WTC11 (cell line): ENCODE results near the gene CCL26. TPM values are rescaled to one million over a fixed set of nuclear protein-coding genes. Genes with fewer than 3 reads are reported as not detected.

Source experiments
- ATAC-seq: fragments of 200-7000 bp; cut with Tn5 transposase; 2 replicates; pipeline ENCODE4 v1.10.0; 2021; ENCODE audit warnings: mild to moderate bottlenecking, moderate library complexity
- CTCF ChIA-PET: fragments of 300-600 bp; sonication (Branson Sonifier 250); formaldehyde crosslinking; loops from one replicate; lab custom pipeline; 2021; ENCODE audit warnings: antibody characterized with exemption; lab: Charles Lee
- POLR2A ChIA-PET: fragments of 350-600 bp; sonication (Branson Sonifier 250); formaldehyde crosslinking; loops from one replicate; lab custom pipeline; 2021; ENCODE audit warnings: antibody characterized with exemption; lab: Charles Lee
- DNase-seq: peaks from one replicate; pipeline ENCODE4 v3.0.0; 2021; ENCODE audit warnings: low spot score
- H3K27ac Mint-ChIP-seq: 2 replicates; pipeline ENCODE4 v1.8.0; 2021; ENCODE audit warnings: mixed read lengths
- H3K27me3 Mint-ChIP-seq: 2 replicates; pipeline ENCODE4 v1.8.0; 2021; ENCODE audit warnings: low read depth, mild to moderate bottlenecking, moderate library complexity, mixed read lengths
- H3K36me3 Mint-ChIP-seq: 2 replicates; pipeline ENCODE4 v1.8.0; 2021; ENCODE audit warnings: mixed read lengths
- H3K4me1 Mint-ChIP-seq: 2 replicates; pipeline ENCODE4 v1.8.0; 2022; ENCODE audit warnings: mixed read lengths
- H3K4me3 Mint-ChIP-seq: 2 replicates; pipeline ENCODE4 v1.8.0; 2021; ENCODE audit warnings: mild to moderate bottlenecking, moderate library complexity, mixed read lengths
- H3K9me3 Mint-ChIP-seq: 2 replicates; pipeline ENCODE4 v1.8.0; 2021; ENCODE audit warnings: mixed read lengths
- ARID4B ChIP-seq: sonication (generic); formaldehyde crosslinking; IDR thresholded peaks from 2 replicates; pipeline ENCODE4 v1.8.0; 2023; ENCODE audit warnings: missing genetic modification reagents, mild to moderate bottlenecking, borderline replicate concordance
- CBFB ChIP-seq: sonication (generic); formaldehyde crosslinking; IDR thresholded peaks from 2 replicates; pipeline ENCODE4 v1.8.1; 2022; ENCODE audit warnings: mild to moderate bottlenecking, low read depth, missing genetic modification reagents
- ELF4 ChIP-seq: sonication (generic); formaldehyde crosslinking; IDR thresholded peaks from 2 replicates; pipeline ENCODE4 v1.8.1; 2022; ENCODE audit warnings: low read depth, mild to moderate bottlenecking, moderate library complexity, missing genetic modification reagents
- FOXP1 ChIP-seq: sonication (generic); formaldehyde crosslinking; IDR thresholded peaks from 2 replicates; pipeline ENCODE4 v1.8.0; 2022; ENCODE audit warnings: missing genetic modification reagents, mild to moderate bottlenecking, moderate library complexity, borderline replicate concordance
- JUN ChIP-seq: sonication (generic); formaldehyde crosslinking; IDR thresholded peaks from 2 replicates; pipeline ENCODE4 v1.8.0; 2023; ENCODE audit warnings: mild to moderate bottlenecking, missing genetic modification reagents
- MXD4 ChIP-seq: fragments of 250-450 bp; sonication (Bioruptor Pico); IDR thresholded peaks from 2 replicates; pipeline ENCODE4 v1.8.0; 2021; ENCODE audit warnings: mild to moderate bottlenecking, moderate library complexity, borderline replicate concordance
- NFE2L1 ChIP-seq: sonication (generic); formaldehyde crosslinking; IDR thresholded peaks from 2 replicates; pipeline ENCODE4 v1.8.1; 2023; ENCODE audit warnings: missing genetic modification reagents
- NFYB ChIP-seq: sonication (generic); formaldehyde crosslinking; conservative IDR thresholded peaks from 2 replicates; pipeline ENCODE4 v1.8.0; 2022; ENCODE audit warnings: low read depth, missing genetic modification reagents
- TCF7 ChIP-seq: sonication (generic); formaldehyde crosslinking; IDR thresholded peaks from 2 replicates; pipeline ENCODE4 v1.8.0; 2022; ENCODE audit warnings: mild to moderate bottlenecking, low read depth, missing genetic modification reagents, moderate library complexity
- TEAD1 ChIP-seq: sonication (generic); formaldehyde crosslinking; IDR thresholded peaks from 2 replicates; pipeline ENCODE4 v1.8.0; 2022; ENCODE audit warnings: mild to moderate bottlenecking, missing genetic modification reagents
- ZNF396 ChIP-seq: fragments of 250-450 bp; sonication (Bioruptor Pico); IDR thresholded peaks from 2 replicates; pipeline ENCODE4 v1.8.0; 2021; ENCODE audit warnings: mild to moderate bottlenecking, moderate library complexity, borderline replicate concordance
- ZNF423 ChIP-seq: fragments of 250-450 bp; sonication (Bioruptor Pico); IDR thresholded peaks from 2 replicates; pipeline ENCODE4 v2.1.2; 2022; ENCODE audit warnings: mild to moderate bottlenecking, moderate library complexity
- total RNA-seq: library from RNA; stranded (reverse); gene quantifications from 3 replicates; pipeline ENCODE4 v1.2.3, GENCODE V29; 2021
- TF ChIP-seq, protein P1 (sequence below): fragments of 250-450 bp; sonication (Bioruptor Pico); IDR thresholded peaks from 2 replicates; pipeline ENCODE4 v2.1.2; 2022; ENCODE audit warnings: mild to moderate bottlenecking, moderate library complexity
- TF ChIP-seq, protein P2 (sequence below): fragments of 250-450 bp; sonication (Bioruptor Pico); IDR thresholded peaks from 2 replicates; pipeline ENCODE4 v1.8.0; 2021; ENCODE audit warnings: mild to moderate bottlenecking
- TF ChIP-seq, protein P3 (sequence below): sonication (generic); formaldehyde crosslinking; IDR thresholded peaks from 2 replicates; pipeline ENCODE4 v1.8.1; 2023; ENCODE audit warnings: mild to moderate bottlenecking, moderate library complexity, missing genetic modification reagents

CCL26 gene
- total RNA-seq, 1 experiment from 2014 or later = 9.8 TPM

- no peak for DNase-seq
- Mint-ChIP-seq H3K9me3 (peaks cover 19% of the 10 kb centered on the region), H3K27ac (no peak overlapping the region), H3K36me3 (peaks cover 18% of the 10 kb centered on the region), H3K27me3 (peaks cover 12% of the 10 kb centered on the region), H3K4me1 (no peaks in the 10 kb centered on the region), H3K4me3 (no peak overlapping the region)
- ChIA-PET CTCF (no interaction called here), POLR2A (no interaction called here)
- no peak for ATAC-seq
- TF ChIP-seq MXD4 = no peak
- TF ChIP-seq NFE2L1 (CRISPR knock-in tag) = no peak
- TF ChIP-seq TCF7 (CRISPR knock-in tag) = no peak
- no peak for TF ChIP-seq ZNF396 (CRISPR knock-in tag)
- TF ChIP-seq FOXP1 (CRISPR knock-in tag) = no peak
- TF ChIP-seq CBFB (CRISPR knock-in tag) = no peak
- no peak for TF ChIP-seq ZNF423 (CRISPR knock-in tag)
- TF ChIP-seq, protein P1, sequence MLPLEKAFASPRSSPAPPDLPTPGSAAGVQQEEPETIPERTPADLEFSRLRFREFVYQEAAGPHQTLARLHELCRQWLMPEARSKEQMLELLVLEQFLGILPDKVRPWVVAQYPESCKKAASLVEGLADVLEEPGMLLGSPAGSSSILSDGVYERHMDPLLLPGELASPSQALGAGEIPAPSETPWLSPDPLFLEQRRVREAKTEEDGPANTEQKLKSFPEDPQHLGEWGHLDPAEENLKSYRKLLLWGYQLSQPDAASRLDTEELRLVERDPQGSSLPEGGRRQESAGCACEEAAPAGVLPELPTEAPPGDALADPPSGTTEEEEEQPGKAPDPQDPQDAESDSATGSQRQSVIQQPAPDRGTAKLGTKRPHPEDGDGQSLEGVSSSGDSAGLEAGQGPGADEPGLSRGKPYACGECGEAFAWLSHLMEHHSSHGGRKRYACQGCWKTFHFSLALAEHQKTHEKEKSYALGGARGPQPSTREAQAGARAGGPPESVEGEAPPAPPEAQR (CRISPR knock-in tag) = no peak
Observed at GRCh38 chr7:75804004-75804403, 32.0 kb upstream of the CCL26 start.

DNA sequence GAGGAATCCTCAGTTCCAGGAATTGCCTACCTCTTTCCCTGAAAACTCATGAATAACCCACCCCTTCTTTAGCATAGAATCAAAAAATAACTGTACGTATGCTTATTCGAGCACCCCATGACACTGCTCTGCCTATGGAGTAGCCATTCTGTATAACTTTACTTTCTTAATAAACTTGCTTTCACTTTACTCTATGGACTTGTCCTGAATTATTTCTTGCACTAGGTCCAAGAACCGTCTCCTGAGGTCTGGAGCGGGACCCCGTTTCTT, 30.5 kb upstream of the CCL26 start:
- no peak for ATAC-seq
- Mint-ChIP-seq H3K27ac (no peak overlapping the region), H3K9me3 (peaks cover 12% of the 10 kb centered on the region), H3K4me1 (no peaks in the 10 kb centered on the region), H3K36me3 (peaks cover 15% of the 10 kb centered on the region), H3K4me3 (no peak overlapping the region)
- TF ChIP-seq, protein P2, sequence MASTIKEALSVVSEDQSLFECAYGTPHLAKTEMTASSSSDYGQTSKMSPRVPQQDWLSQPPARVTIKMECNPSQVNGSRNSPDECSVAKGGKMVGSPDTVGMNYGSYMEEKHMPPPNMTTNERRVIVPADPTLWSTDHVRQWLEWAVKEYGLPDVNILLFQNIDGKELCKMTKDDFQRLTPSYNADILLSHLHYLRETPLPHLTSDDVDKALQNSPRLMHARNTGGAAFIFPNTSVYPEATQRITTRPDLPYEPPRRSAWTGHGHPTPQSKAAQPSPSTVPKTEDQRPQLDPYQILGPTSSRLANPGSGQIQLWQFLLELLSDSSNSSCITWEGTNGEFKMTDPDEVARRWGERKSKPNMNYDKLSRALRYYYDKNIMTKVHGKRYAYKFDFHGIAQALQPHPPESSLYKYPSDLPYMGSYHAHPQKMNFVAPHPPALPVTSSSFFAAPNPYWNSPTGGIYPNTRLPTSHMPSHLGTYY (CRISPR knock-in tag) = no peak
- TF ChIP-seq JUN (CRISPR knock-in tag) = no peak
- TF ChIP-seq, protein P3, sequence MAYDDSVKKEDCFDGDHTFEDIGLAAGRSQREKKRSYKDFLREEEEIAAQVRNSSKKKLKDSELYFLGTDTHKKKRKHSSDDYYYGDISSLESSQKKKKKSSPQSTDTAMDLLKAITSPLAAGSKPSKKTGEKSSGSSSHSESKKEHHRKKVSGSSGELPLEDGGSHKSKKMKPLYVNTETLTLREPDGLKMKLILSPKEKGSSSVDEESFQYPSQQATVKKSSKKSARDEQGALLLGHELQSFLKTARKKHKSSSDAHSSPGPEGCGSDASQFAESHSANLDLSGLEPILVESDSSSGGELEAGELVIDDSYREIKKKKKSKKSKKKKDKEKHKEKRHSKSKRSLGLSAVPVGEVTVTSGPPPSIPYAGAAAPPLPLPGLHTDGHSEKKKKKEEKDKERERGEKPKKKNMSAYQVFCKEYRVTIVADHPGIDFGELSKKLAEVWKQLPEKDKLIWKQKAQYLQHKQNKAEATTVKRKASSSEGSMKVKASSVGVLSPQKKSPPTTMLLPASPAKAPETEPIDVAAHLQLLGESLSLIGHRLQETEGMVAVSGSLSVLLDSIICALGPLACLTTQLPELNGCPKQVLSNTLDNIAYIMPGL (CRISPR knock-in tag) = no peak
- TF ChIP-seq ARID4B (CRISPR knock-in tag) = no peak
- TF ChIP-seq TEAD1 (CRISPR knock-in tag) = no peak
- no peak for TF ChIP-seq ZNF423 (CRISPR knock-in tag)
- no peak for TF ChIP-seq TCF7 (CRISPR knock-in tag)
- no peak for TF ChIP-seq NFYB (CRISPR knock-in tag)
- TF ChIP-seq FOXP1 (CRISPR knock-in tag) = no peak
- TF ChIP-seq ELF4 (CRISPR knock-in tag) = no peak
- TF ChIP-seq, all 79 proteins: peak for 0
- ChIA-PET CTCF (no interaction called here), POLR2A (no interaction called here)
- peaks cover 11% of the 10 kb centered on the region for H3K27me3 Mint-ChIP-seq
- DNase-seq = no peak
